Peyer's patch (tissue), 4 donors: ENCODE results near the gene R3HDM2. TPM values are rescaled to one million over a fixed set of nuclear protein-coding genes. Genes with fewer than 3 reads are reported as not detected.
A peak's percentile ranks its signal among the peaks of the same experiment; 100 is the strongest.

ENCODE experiments used
- DNase-seq, 3 donors: peaks; one replicate each; pipeline ENCODE4 v3.0.0-alpha.2; 2017 to 2019
- H3K27ac ChIP-seq, 4 donors: fragments of 200-600 bp; sonication (generic); one replicate each; pipeline ENCODE4 v1.5.1; 2016 to 2019
- H3K27me3 ChIP-seq, 2 donors: fragments of 200-600 bp; sonication (generic); one replicate each; pipeline ENCODE4 v1.5.1; 2019
- H3K36me3 ChIP-seq, 3 donors: fragments of 200-600 bp; sonication (generic); one replicate each; pipeline ENCODE4 v1.5.1; 2016 to 2019
- H3K4me1 ChIP-seq, 4 donors: fragments of 200-600 bp; sonication (generic); one replicate each; pipeline ENCODE4 v1.5.1; 2016 to 2019
- H3K4me3 ChIP-seq, 4 donors: fragments of 200-600 bp; sonication (generic); 1 replicate in 3 of 4; 2 replicates in 1 of 4; pipeline ENCODE4 v1.5.1; 2016 to 2019; ENCODE audit warnings: mild to moderate bottlenecking in 1 of 4
- H3K9me3 ChIP-seq, 4 donors: fragments of 200-600 bp; sonication (generic); one replicate each; pipeline ENCODE4 v1.5.1; 2016 to 2019; ENCODE audit warnings: mild to moderate bottlenecking in 1 of 4
- CTCF ChIP-seq, 6 experiments: fragments of 450-650 bp in 4 of 6; fragments of 200-600 bp in 2 of 6; sonication (generic) in 1 of 6; IDR thresholded peaks; one replicate each; pipeline ENCODE4 v1.5.1; 2017 to 2019; ENCODE audit warnings: antibody characterized with exemption in 6 of 6, mild to moderate bottlenecking in 3 of 6, moderate library complexity in 1 of 6
- POLR2A ChIP-seq, 2 donors: fragments of 450-650 bp; IDR thresholded peaks; one replicate each; pipeline ENCODE4 v1.5.1; 2017; ENCODE audit warnings: antibody characterized with exemption in 2 of 2, mild to moderate bottlenecking in 2 of 2, moderate library complexity in 2 of 2
- total RNA-seq, 4 donors: library from RNA; depleted of rRNA; stranded (reverse); fragments of >200 nt; gene quantifications; one replicate each; pipeline ENCODE4 v1.1.0, GENCODE V29; 2016

The R3HDM2 gene
- total RNA-seq, 4 donors from 2014 or later: 23.1 to 145 (median 54.8) TPM

GRCh38 chr12:57470286-57470969 is 39.6 kb upstream of the R3HDM2 start:
- H3K36me3 ChIP-seq: peaks cover 0 to 9% (median 0%) of the 10 kb centered on the region in 3 donors
- H3K9me3 ChIP-seq: no peaks in the 10 kb centered on the region
- no peak overlapping the region for H3K4me3 ChIP-seq
- TF ChIP-seq CTCF (IDR thresholded peaks at IDR 0.05): no peak
- DNase-seq: no peak
- H3K27ac ChIP-seq: peak overlapping the region in 3 of 4 donors; percentile 44 to 70 (median 50)
- no peaks in the 10 kb centered on the region for H3K27me3 ChIP-seq
- peaks cover 5 to 24% (median 6%) of the 10 kb centered on the region in 4 donors for H3K4me1 ChIP-seq

- peaks cover 0 to 8% (median 0%) of the 10 kb centered on the region in 3 donors for H3K36me3 ChIP-seq
- no peak for TF ChIP-seq POLR2A (IDR thresholded peaks at IDR 0.05)
- TF ChIP-seq CTCF (IDR thresholded peaks at IDR 0.05): no peak
- DNase-seq: no peak
- H3K9me3 ChIP-seq: no peaks in the 10 kb centered on the region
- peaks cover 0 to 17% (median 2%) of the 10 kb centered on the region in 4 donors for H3K4me1 ChIP-seq
- no peak overlapping the region for H3K4me3 ChIP-seq
- no peaks in the 10 kb centered on the region for H3K27me3 ChIP-seq
- H3K27ac ChIP-seq: no peak overlapping the region
Observed at GRCh38 chr12:57469296-57470164, 38.7 kb upstream of the R3HDM2 start.

DNA sequence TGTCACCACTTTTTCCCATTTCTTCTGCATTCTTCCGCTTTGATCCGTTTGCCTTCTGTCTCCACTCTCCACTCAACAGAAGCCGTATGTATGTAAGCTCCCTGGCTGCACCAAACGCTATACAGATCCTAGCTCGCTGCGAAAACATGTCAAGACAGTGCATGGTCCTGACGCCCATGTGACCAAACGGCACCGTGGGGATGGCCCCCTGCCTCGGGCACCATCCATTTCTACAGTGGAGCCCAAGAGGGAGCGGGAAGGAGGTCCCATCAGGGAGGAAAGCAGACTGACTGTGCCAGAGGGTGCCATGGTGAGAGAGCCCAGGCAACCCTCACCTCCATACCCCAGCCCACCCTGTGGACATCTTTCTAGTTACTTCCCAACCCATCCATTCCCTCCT is 37.1 kb upstream of the R3HDM2 start:
- TF ChIP-seq POLR2A (IDR thresholded peaks at IDR 0.05) (no peak), CTCF (IDR thresholded peaks at IDR 0.05) (no peak)
- Histone ChIP-seq H3K4me1 (peaks cover 0 to 18% (median 2%) of the 10 kb centered on the region in 4 donors), H3K4me3 (no peak overlapping the region), H3K36me3 (peaks cover 0 to 4% (median 0%) of the 10 kb centered on the region in 3 donors), H3K27me3 (no peaks in the 10 kb centered on the region), H3K9me3 (no peaks in the 10 kb centered on the region), H3K27ac (no peak overlapping the region)
- no peak for DNase-seq

GRCh38 chr12:57467212-57467874 is 36.5 kb upstream of the R3HDM2 start:
- no peak for DNase-seq

More at GRCh38 chr12:57467212-57467874, 36.5 kb upstream of the R3HDM2 start:
- Histone ChIP-seq H3K27me3 (no peaks in the 10 kb centered on the region), H3K27ac (no peak overlapping the region), H3K4me1 (peaks cover 0 to 23% (median 2%) of the 10 kb centered on the region in 4 donors), H3K4me3 (no peak overlapping the region), H3K36me3 (peaks cover 0 to 4% (median 0%) of the 10 kb centered on the region in 3 donors), H3K9me3 (no peaks in the 10 kb centered on the region)
- TF ChIP-seq CTCF (IDR thresholded peaks at IDR 0.05): no peak
- TF ChIP-seq POLR2A (IDR thresholded peaks at IDR 0.05): no peak
